Occipital lobe (tissue), 2 donors: ENCODE measurements around the gene NEUROG2. TPM values are rescaled to one million over a fixed set of nuclear protein-coding genes. Genes with fewer than 3 reads are reported as not detected.

Experiments
- DNase-seq: peaks from one replicate; lab custom pipeline; 2025; lab: John Stamatoyannopoulos, UW
- total RNA-seq: library from RNA; depleted of rRNA; stranded (reverse); fragments of >200 nt; gene quantifications from one replicate; pipeline ENCODE4 v1.2.3, GENCODE V29; 2014

Gene NEUROG2
- total RNA-seq, 1 donor from 2014 or later = 10.1 TPM

GRCh38 chr4:112521123-112522023 lies 5.4 kb upstream of the NEUROG2 start:
- no peak for DNase-seq

GRCh38 chr4:112520598-112521122 lies 4.7 kb upstream of the NEUROG2 start:
- DNase-seq = no peak

GRCh38 chr4:112519689-112520597 lies 4.0 kb upstream of the NEUROG2 start:
- DNase-seq = no peak

GRCh38 chr4:112518675-112519074 lies 2.7 kb upstream of the NEUROG2 start:
- DNase-seq = no peak

GRCh38 chr4:112517911-112518310 lies 1.9 kb upstream of the NEUROG2 start:
- DNase-seq = no peak

- DNase-seq = no peak
Observed at GRCh38 chr4:112517067-112517634, 1.2 kb upstream of the NEUROG2 start.

GRCh38 chr4:112516471-112517066 lies 589 bp upstream of the NEUROG2 start:
- no peak for DNase-seq

GRCh38 chr4:112515198-112516065 lies 548 bp downstream of the NEUROG2 start:
- DNase-seq = no peak

- no peak for DNase-seq
Observed at GRCh38 chr4:112514647-112515197, 1.3 kb downstream of the NEUROG2 start.

- DNase-seq = no peak
Observed at GRCh38 chr4:112513971-112514646, 1.9 kb downstream of the NEUROG2 start.

GRCh38 chr4:112511803-112512118 lies 4.2 kb downstream of the NEUROG2 start:
- DNase-seq = no peak

- no peak for DNase-seq
Observed at GRCh38 chr4:112511093-112511802, 4.7 kb downstream of the NEUROG2 start.

- no peak for DNase-seq
Observed at GRCh38 chr4:112510291-112511092, 5.5 kb downstream of the NEUROG2 start.

GRCh38 chr4:112509243-112510141 lies 6.5 kb downstream of the NEUROG2 start:
- DNase-seq = no peak

- DNase-seq = no peak
Observed at GRCh38 chr4:112508356-112508755, 7.6 kb downstream of the NEUROG2 start.

GRCh38 chr4:112504807-112505206 lies 11.2 kb downstream of the NEUROG2 start:
- no peak for DNase-seq

- DNase-seq = no peak
Observed at GRCh38 chr4:112502871-112503270, 13.1 kb downstream of the NEUROG2 start.
